IPS-20b (cell line): ENCODE data around the gene PPFIBP1.

Source experiments
- H3K27ac ChIP-seq: one replicate; pipeline ENCODE4 v1.5.1; 2013; ENCODE audit warnings: low read length
- H3K27me3 ChIP-seq: 2 replicates; pipeline ENCODE4 v1.6.1; 2013; ENCODE audit warnings: mild to moderate bottlenecking, low read length, inconsistent platforms; ENCODE audit not compliant: insufficient read depth
- H3K36me3 ChIP-seq: 2 replicates; pipeline ENCODE4 v1.6.1; 2013; ENCODE audit warnings: low read depth, mild to moderate bottlenecking, inconsistent platforms, low read length, moderate library complexity; ENCODE audit not compliant: insufficient read depth
- H3K4me1 ChIP-seq: 2 replicates; pipeline ENCODE4 v1.6.1; 2013; ENCODE audit warnings: mild to moderate bottlenecking, control low read depth, inconsistent platforms, low read length, moderate library complexity; ENCODE audit not compliant: insufficient read depth
- H3K4me3 ChIP-seq: 2 replicates; pipeline ENCODE4 v1.5.1; 2013; ENCODE audit warnings: mild to moderate bottlenecking, low read length, inconsistent platforms
- H3K9ac ChIP-seq: 2 replicates; pipeline ENCODE4 v1.6.1; 2013; ENCODE audit warnings: low read depth, mild to moderate bottlenecking, inconsistent platforms, low read length, moderate library complexity
- H3K9me3 ChIP-seq: 2 replicates; pipeline ENCODE4 v1.6.1; 2013; ENCODE audit warnings: mild to moderate bottlenecking, low read depth, low read length, inconsistent platforms; ENCODE audit not compliant: insufficient read depth

PPFIBP1 gene

GRCh38 chr12:27499377-27499776 lies 24.6 kb upstream of the PPFIBP1 start:
- Histone ChIP-seq H3K9me3 (no peaks in the 10 kb centered on the region), H3K27ac (no peak overlapping the region), H3K4me3 (no peak overlapping the region), H3K9ac (no peak overlapping the region), H3K27me3 (no peaks in the 10 kb centered on the region), H3K36me3 (no peaks in the 10 kb centered on the region), H3K4me1 (no peaks in the 10 kb centered on the region)

GRCh38 chr12:27500546-27500945 lies 23.5 kb upstream of the PPFIBP1 start:
- no peaks in the 10 kb centered on the region for H3K36me3 ChIP-seq
- H3K4me1 ChIP-seq: no peaks in the 10 kb centered on the region
- H3K9ac ChIP-seq: no peak overlapping the region
- no peaks in the 10 kb centered on the region for H3K9me3 ChIP-seq
- no peaks in the 10 kb centered on the region for H3K27me3 ChIP-seq
- H3K27ac ChIP-seq: no peak overlapping the region
- H3K4me3 ChIP-seq: no peak overlapping the region

- no peaks in the 10 kb centered on the region for H3K9me3 ChIP-seq
- no peaks in the 10 kb centered on the region for H3K4me1 ChIP-seq
- no peak overlapping the region for H3K9ac ChIP-seq
- H3K27me3 ChIP-seq: no peaks in the 10 kb centered on the region
- no peaks in the 10 kb centered on the region for H3K36me3 ChIP-seq
- H3K4me3 ChIP-seq: no peak overlapping the region
- H3K27ac ChIP-seq: no peak overlapping the region
Measured at GRCh38 chr12:27502021-27502435, 22.0 kb upstream of the PPFIBP1 start.

- Histone ChIP-seq H3K27ac (no peak overlapping the region), H3K4me3 (no peak overlapping the region), H3K27me3 (no peaks in the 10 kb centered on the region), H3K9me3 (no peaks in the 10 kb centered on the region), H3K4me1 (no peaks in the 10 kb centered on the region), H3K36me3 (no peaks in the 10 kb centered on the region), H3K9ac (no peak overlapping the region)
Measured at GRCh38 chr12:27504507-27504906, 19.5 kb upstream of the PPFIBP1 start.

GRCh38 chr12:27505109-27505508 lies 18.9 kb upstream of the PPFIBP1 start:
- no peaks in the 10 kb centered on the region for H3K36me3 ChIP-seq
- no peaks in the 10 kb centered on the region for H3K9me3 ChIP-seq
- no peaks in the 10 kb centered on the region for H3K4me1 ChIP-seq
- no peak overlapping the region for H3K27ac ChIP-seq
- H3K4me3 ChIP-seq: no peak overlapping the region
- H3K9ac ChIP-seq: no peak overlapping the region
- no peaks in the 10 kb centered on the region for H3K27me3 ChIP-seq

GRCh38 chr12:27505761-27506160 lies 18.2 kb upstream of the PPFIBP1 start:
- H3K36me3 ChIP-seq: no peaks in the 10 kb centered on the region
- no peak overlapping the region for H3K27ac ChIP-seq
- H3K4me1 ChIP-seq: no peaks in the 10 kb centered on the region
- H3K9ac ChIP-seq: no peak overlapping the region
- H3K27me3 ChIP-seq: no peaks in the 10 kb centered on the region
- no peak overlapping the region for H3K4me3 ChIP-seq
- H3K9me3 ChIP-seq: no peaks in the 10 kb centered on the region

GRCh38 chr12:27506645-27507189 lies 17.3 kb upstream of the PPFIBP1 start:
- H3K9ac ChIP-seq: no peak overlapping the region
- no peak overlapping the region for H3K4me3 ChIP-seq
- no peaks in the 10 kb centered on the region for H3K4me1 ChIP-seq
- no peak overlapping the region for H3K27ac ChIP-seq
- H3K36me3 ChIP-seq: no peaks in the 10 kb centered on the region
- no peaks in the 10 kb centered on the region for H3K9me3 ChIP-seq
- no peaks in the 10 kb centered on the region for H3K27me3 ChIP-seq

- no peaks in the 10 kb centered on the region for H3K4me1 ChIP-seq
- H3K4me3 ChIP-seq: no peak overlapping the region
- no peaks in the 10 kb centered on the region for H3K9me3 ChIP-seq
- H3K36me3 ChIP-seq: no peaks in the 10 kb centered on the region
- no peak overlapping the region for H3K27ac ChIP-seq
- H3K27me3 ChIP-seq: no peaks in the 10 kb centered on the region
- no peak overlapping the region for H3K9ac ChIP-seq
Measured at GRCh38 chr12:27508736-27509431, 15.1 kb upstream of the PPFIBP1 start.

GRCh38 chr12:27511031-27511722 lies 12.8 kb upstream of the PPFIBP1 start:
- Histone ChIP-seq H3K36me3 (no peaks in the 10 kb centered on the region), H3K4me1 (no peaks in the 10 kb centered on the region), H3K4me3 (no peak overlapping the region), H3K27ac (no peak overlapping the region), H3K9ac (no peak overlapping the region), H3K27me3 (no peaks in the 10 kb centered on the region), H3K9me3 (no peaks in the 10 kb centered on the region)

GRCh38 chr12:27511723-27512045 lies 12.3 kb upstream of the PPFIBP1 start:
- Histone ChIP-seq H3K9ac (no peak overlapping the region), H3K4me3 (no peak overlapping the region), H3K27me3 (no peaks in the 10 kb centered on the region), H3K4me1 (no peaks in the 10 kb centered on the region; the same call in 1 of the 2 replicates), H3K36me3 (no peaks in the 10 kb centered on the region), H3K9me3 (no peaks in the 10 kb centered on the region), H3K27ac (no peak overlapping the region)

- H3K4me3 ChIP-seq: no peak overlapping the region
- H3K36me3 ChIP-seq: no peaks in the 10 kb centered on the region
- no peak overlapping the region for H3K27ac ChIP-seq
- no peaks in the 10 kb centered on the region for H3K27me3 ChIP-seq
- H3K9ac ChIP-seq: no peak overlapping the region
- no peaks in the 10 kb centered on the region for H3K9me3 ChIP-seq
- H3K4me1 ChIP-seq: no peaks in the 10 kb centered on the region; the same call in 1 of the 2 replicates
Measured at GRCh38 chr12:27513155-27513824, 10.7 kb upstream of the PPFIBP1 start.

- H3K9me3 ChIP-seq: no peaks in the 10 kb centered on the region
- no peak overlapping the region for H3K4me3 ChIP-seq
- H3K36me3 ChIP-seq: no peaks in the 10 kb centered on the region
- H3K4me1 ChIP-seq: peaks cover 3% of the 10 kb centered on the region
- no peaks in the 10 kb centered on the region for H3K27me3 ChIP-seq
- H3K27ac ChIP-seq: no peak overlapping the region
- no peak overlapping the region for H3K9ac ChIP-seq
Measured at GRCh38 chr12:27515671-27516070, 8.3 kb upstream of the PPFIBP1 start.
